ENCODE measurements around the gene CASP4.
"Not testable (repeated sequence)": the region's sequence is repeated elsewhere in the genome, so short reads cannot be mapped to it uniquely, and the experiment has no call there.

CASP4 gene

DNA sequence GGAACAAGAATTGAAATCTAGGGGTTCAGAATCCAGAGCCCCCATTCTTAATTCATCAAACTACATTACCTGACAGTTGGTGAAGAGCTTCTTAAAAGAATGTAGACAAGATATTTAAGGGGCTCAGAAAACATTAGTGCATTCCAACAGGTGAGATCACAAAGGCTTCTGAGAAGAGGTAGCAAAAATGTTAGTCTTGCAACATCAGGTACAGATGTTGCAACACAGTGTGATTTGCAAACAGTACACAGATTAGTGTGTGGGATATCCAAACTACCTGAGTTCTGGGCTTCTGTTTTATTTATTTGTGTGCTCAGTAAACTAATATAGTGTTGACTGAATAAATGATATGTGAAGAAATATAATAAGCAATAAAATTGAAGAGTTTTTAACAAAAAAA lies 11.8 kb downstream of the CASP4 start:
- DNase-seq (ENCODE audit: low read depth), result no peak

DNA sequence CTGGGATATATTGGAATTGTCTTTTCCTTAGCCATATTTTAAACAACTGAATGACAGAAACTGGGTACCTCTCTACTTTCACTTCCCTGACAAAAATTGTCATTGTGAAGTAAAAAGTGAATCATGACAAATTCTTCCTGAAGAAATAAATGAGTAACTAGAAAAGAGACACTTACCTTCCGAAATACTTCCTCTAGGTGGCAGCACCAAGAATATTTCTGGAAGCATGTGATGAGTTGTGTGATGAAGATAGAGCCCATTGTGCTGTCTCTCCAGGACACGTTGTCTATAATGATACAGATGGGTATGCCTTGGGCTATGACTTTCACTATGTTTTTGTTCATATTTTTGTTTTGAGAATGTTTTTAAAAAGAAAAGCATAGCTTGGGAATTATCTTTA lies 21.5 kb downstream of the CASP4 start:
- no peak for DNase-seq (ENCODE audit: low read depth)

DNA sequence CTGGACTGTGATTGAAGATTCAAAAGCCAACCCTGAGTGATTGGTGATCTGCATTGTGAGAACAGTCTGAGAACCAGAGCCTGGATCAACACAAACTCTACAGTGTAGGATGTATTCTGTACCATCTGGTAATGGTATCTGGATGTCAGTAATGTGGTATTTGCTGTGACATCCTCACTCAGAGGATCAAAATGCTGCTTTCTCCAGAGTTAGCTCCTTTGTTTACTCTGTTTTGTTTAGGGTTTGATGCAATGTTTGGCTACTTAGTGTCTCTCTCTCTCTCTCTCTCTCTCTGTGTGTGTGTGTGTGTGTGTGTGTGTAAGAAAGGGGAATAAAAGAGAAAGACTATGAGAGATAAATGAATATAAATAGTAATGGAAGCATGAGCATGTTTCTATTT lies 24.3 kb downstream of the CASP4 start:
- DNase-seq (ENCODE audit: low read depth), result no peak

DNA sequence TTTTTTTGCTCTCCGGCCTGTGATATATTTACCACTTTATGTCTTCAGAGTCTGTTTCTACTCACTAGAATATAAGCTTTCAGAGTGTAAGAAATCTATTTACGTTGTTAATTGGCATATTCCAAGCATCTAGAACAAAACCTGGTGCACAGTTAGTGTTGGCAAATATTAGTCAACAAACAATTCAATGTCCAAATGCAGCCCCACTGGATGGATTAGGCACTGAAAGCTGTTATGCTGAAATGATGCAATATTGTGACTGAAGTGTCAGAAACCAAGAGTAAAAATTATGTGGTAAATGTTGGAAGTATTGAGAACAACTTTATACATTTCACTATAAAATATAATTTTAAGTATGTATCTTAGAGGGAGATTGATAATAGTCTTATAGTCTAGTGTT lies 24.8 kb downstream of the CASP4 start:
- no peak for DNase-seq (ENCODE audit: low read depth)

DNA sequence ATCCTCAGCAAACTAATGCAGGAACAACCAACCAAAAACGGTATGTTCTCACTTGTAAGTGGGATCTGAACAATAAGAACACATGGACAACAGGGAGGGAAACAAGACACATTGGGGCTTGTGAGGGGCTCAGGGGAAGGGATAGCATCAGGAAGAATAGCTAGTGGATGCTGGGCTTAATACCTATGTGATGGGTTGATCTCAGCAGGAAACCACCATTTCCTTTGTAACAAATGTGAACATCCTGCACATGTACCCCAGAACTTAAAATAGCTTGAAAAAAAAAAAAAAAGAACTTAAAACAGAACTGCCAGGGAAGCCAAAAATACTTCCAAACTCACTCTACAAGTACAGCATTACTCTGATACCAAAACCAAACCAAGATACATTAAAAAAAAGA lies 33.8 kb downstream of the CASP4 start:
- DNase-seq (ENCODE audit: low read depth), result no peak

DNA sequence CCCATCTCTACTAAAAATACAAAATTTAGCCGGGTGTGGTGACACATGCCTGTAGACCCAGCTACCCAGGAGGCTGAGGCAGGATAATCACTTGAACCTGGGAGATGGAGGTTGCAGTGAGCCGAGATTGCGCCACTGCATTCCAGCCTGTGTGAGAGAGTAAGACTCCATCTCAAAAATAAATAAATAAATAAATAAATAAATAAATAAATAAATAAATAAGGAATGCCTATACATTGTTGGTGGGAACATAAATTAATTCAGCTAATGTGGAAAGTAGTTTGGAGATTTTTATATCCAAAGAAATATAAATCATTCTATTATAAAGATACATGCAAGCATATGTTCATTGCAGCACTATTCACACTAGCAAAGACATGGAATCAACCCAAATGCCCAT lies 34.3 kb downstream of the CASP4 start:
- not testable (repeated sequence) for DNase-seq (ENCODE audit: low read depth)

DNA sequence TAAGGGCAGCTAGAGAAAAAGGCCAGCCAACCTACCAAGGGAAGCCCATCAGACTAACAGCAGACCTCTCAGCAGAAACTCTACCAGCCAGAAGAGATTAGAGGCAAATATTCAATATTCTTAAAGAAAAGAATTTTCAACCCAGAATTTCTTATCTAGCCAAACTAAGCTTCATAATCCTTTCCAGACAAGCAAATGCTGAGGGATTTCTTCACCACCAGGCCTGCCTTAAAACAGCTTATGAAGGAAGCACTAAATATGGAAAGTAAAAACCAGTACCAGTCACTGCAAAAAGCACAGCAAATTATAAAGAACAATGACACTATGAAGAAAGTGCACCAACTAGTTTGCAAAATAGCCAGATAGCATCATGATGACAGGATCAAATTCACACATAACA lies 39.6 kb downstream of the CASP4 start:
- no peak for DNase-seq (ENCODE audit: low read depth)

DNA sequence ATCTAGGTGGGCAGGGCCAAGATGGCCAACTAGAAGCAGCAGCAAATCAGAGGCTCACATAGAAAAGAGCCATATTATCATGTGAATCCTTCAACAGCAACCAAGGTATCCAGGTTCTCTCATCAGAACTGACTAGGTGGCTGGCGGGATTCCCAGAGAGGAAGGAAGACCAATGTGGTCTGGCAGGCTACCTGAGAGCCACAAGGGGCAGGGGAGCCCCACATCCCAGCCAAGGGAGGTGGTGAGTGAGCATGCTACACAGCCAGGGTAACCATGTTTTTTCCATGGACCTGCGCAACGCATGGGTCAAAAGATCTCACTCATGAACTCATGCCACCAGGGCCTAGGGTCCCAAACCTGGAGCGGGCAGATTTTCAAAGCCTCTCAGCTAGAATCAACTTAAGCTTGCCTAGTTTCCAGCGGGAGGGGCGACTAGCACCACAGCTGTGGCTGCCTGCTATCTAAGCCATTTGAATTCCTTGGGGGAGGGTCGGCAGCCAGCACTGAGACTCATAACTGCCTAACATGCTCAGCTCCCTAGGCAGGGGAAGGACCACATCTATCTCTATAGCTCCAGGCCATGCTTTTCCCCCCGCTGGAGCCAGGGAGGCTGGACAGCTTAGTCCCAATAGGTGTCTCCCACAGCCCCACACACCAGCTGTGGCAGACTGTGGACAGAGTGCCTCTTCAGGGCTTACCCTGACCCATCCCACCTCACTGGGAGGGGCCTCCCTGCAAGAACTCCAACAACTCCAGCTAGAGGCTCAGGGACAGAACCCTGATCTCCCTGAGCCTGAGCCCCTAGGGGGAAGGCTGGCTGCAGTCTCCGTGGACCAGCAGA lies 41.4 kb downstream of the CASP4 start:
- DNase-seq (ENCODE audit: low read depth), result no peak

DNA sequence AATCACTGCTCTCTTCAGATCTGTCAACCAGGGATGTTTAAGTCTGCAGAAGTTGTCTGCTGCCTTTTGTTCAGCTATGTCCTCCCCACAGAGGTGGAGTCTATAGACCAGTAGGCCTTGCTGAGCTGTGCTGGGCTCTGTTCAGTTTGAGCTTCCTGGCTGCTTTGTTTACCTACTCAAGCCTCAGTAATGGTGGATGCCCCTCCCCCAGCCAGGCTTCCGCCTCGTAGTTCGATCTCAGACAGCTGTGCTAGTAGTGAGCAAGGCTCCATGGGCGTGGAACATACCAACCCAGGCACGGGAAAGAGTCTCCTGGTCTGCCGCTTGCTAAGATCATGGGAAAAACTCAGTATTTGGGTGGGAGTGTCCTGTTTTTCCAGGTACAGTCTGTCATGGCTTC lies 42.5 kb downstream of the CASP4 start:
- no peak for DNase-seq (ENCODE audit: low read depth)

DNA sequence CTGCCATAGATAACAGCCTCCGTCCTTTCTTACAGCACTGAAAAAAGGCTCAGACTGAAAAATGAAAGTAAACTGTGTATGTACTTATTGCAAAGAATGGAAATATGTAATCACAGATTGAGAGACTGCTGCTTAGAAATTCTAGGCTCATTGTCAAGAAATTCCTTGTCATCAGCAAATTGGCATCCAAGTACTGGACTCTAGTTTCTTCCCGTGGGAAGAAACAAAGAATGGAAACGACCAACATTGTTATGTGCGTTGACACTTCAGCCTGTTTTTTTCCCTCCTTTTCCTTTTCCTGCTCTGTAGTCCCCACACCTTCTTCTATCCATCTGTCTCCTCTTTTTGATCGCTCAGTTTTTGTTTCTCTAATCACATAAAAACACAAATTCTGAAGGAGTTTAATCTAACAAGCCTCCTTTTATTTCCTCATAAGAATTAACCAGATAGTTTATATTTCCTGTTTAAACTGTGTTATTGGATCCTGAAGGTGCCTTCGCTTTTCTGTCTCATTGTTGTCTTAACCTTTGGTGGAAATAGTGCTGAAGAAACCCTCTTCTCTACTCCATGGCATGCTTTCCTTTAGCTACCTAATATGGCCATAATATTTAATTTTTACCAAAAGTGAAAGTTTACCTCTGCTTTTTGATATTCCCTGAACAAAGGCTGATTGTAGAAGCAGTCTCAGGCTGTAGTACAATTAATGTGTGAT lies 50.1 kb downstream of the CASP4 start:
- DNase-seq (ENCODE audit: low read depth), result no peak

DNA sequence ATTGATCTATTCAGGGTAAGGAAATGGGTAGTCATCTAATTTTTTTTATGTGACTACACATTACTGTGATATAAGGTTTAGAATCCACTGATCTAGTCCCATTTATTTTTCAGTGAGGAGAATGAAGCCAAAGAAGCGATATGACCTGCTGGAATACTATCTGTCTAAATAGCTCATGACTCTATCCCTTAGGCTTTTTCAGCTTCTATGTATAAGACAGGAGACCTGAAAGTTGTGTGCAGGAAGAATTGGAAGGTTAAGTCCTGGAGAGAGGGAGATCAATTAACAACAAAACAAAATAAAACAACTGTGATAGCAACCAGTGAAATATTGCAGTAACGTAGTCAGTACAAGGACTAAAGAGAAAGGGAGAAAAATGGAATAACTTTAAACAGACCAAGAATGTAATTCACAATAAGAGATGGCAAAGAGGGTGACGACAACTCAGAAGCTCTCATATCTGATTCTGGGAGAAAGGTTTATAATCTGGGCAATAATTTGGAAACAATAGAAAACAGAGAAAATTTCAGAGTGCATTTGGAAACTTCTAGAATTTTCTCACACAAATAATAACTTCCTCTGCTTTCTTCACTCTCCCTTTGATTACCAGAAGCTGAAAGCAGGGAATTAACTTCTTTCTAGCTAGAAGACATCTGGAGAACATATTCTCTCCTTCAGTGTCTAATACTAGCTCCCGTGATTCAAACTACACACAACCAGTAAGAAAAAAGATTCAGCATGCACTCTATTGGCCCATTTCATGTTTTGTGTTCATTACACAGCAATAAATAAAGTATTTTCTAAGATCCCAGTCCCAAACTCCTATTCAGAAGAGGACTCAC lies 50.9 kb downstream of the CASP4 start:
- DNase-seq (ENCODE audit: low read depth), result no peak

DNA sequence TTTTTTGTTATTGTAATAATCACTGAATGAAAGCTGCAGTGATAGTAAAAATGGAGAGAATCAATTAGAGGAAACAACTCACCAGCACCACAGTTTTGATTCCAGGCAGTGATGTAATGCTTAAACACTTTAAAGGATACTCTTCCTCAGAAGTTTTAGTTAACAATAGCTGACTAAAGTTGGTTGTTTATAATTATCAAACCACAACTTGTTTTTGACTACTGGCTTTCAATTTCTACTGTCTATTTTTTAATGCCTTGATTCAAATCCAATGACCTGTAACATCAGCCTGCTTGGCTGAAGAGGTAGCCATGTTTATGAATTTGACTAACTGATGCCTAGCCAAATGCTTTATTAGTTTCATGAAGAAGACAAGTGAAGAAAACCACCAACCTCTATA lies 51.9 kb downstream of the CASP4 start:
- no peak for DNase-seq (ENCODE audit: low read depth)

DNA sequence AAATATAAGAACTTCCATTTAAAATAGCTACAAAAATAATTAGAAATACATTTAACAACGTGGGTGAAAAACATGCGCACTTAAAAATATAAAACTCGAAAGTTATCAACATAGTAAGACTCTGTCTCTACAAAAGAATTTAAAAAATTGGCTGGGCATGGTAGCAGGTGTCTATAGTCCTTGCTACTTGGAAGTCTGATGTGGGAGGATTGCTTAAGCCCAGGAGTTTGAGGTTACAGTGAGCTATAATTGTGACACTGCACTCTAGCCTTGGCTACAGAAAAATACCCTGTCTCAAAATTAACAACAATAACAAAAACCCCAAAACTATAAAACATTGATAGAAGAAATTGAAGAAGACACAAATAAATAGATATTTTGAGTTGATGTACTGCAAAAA lies 56.3 kb downstream of the CASP4 start:
- DNase-seq (ENCODE audit: low read depth), result no peak

DNA sequence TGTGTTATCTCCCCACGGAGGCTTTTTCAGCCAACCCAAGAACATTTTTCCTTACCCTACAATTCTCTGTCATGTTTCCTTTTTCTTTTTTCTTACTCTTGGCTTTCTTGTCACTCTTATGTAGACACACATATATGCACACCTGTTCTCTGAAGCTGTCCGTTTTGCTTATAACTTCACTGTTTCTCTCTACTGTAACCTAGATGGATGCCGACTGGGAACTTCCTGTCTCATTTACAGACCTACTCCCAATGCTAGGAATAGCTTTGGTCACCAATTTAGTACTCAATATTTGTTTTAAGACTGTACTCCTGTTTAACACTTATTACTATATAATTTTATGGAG lies 60.2 kb downstream of the CASP4 start:
- DNase-seq (ENCODE audit: low read depth), result no peak

DNA sequence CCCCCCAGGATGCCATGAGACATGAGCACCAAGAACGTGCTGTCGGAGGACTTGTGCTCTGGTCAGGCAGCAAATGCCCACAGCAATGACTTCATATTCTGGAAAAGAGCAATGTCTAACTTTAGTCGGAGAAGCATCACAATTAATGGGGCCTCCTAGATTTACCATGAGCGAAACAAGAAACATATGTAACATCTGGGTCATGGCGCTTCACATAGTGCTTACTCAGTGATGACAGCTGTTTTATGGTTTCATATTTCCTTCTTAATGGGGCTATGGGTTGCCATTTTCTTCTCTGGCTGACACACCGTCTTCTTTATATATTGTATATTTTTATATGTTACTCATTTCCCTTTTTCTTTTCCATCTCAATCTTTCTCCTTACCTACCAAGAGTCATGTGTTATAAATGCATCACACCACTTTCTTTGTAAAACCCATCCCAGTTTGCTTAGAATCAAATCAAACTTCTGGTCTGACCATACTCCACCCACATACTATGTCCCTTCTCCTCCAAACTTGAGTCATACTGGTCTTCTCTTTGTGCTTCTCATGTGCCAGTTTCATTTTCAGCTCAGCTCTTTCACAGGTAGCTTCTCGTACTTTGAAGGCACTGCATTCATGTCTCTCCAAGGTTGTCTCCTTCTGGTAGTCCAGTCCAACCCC lies 60.7 kb downstream of the CASP4 start:
- no peak for DNase-seq (ENCODE audit: low read depth)

DNA sequence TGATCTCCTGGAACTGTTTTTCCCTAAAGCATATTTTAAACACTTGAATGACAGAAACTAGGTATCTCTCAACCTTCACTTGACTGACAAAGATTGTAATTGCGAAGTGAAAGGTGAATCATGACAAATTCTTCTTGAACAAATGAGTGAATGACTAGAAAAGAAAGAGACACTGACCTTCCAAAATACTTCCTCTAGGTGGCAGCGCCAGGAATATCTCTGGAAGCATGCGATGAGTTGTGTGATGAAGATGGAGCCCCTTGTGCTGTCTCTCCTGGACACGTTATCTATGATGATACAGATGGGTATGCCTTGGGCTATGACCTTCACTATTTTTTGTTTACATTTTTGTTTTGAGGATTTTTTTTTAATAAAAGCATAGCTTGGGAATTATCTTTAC lies 63.1 kb downstream of the CASP4 start:
- no peak for DNase-seq (ENCODE audit: low read depth)

DNA sequence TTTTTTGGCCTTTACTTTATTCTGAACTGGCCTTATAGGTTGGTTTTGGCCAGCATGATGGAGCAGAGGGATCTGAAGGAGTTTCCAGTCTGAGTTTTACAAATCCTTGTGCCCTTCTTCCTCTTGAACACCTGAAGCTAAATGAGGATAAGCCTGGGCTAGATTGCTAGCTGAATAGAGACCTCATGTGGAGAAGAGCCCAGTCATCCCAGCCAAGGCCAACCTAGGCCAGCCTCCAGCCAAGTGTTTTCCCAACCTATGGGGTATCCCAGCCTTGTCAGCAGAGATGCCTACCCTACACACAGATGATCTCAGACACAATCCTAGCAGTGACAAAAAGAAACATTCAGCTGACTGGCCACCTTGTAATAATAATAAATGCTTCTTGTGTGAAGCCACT lies 69.1 kb downstream of the CASP4 start:
- no peak for DNase-seq (ENCODE audit: low read depth)

DNA sequence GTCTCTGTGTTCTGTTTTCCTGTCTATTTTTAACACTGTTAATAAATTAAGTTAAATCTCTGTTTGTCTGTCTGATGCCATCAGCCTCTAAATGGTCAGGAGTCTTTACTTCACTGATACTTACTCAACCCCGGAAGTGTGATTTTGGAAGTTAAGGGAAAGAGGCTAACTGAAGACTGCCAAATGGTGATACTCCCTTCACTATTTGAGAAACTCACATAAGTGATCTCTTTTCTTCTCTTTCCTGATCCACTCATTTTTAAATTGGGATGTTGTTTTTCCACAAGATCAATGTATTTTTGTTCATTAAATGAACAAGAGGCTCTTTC lies 69.7 kb downstream of the CASP4 start:
- no peak for DNase-seq (ENCODE audit: low read depth)

DNA sequence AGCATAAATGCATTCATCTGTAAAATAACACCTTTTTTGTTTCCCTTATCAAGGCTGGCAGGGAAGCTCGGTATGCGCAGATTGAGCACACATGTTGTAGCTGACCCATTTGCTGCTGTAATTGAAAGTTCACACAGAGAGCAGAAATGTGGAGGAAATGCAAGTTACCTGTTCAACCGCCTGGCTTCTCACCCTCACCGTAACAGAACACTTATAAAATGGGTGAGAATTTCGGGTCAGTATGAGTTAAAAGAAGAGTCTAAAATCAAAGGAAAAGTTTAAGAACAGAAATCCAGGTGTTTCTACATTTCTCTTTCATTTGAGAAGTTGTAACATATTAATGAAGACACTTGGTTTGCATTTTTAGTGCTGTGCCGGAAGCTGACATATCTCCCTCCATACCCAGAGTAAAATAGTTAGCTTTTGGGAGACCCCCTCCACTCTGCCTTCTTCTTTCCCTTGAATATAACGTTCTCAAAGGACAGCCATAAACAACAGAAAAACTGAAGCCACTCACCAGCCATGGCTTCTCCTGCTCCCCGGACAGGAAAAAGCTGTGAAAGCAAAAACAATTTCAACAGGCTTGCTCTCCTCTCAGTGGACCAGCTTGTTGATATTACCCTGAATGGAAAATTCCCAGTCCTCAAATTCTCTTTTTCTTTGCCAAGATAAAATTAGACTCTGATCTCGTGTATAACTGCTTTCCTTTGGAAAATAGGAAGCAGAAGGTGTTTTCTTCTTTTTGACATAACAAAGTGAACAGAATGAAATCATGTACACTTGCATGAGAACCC lies 70.3 kb downstream of the CASP4 start, which contains the start of gene CASP12:
Gene CASP12 (minus strand): TSS at position 570 of the 794 bp plus-strand sequence.
- DNase-seq (ENCODE audit: low read depth), result no peak

DNA sequence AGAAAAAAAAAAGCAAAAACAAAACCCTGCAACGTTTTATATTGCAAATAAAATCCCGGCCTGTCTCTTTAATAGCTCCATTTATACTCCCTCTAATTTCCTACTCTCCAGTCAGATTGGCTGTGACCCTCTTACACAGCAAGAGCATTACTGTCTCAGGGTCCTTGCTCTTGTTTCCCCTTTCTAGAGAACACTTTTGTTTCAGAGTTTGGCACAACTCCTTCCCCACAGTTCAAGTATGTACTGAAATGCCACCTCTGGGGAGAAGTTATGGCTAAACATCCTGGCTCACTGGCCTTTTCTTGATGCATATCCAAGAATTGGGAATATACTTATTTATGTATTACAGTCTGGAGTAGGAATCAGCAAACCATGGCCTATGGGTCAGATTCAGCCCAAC lies 72.7 kb downstream of the CASP4 start:
- DNase-seq (ENCODE audit: low read depth), result no peak

DNA sequence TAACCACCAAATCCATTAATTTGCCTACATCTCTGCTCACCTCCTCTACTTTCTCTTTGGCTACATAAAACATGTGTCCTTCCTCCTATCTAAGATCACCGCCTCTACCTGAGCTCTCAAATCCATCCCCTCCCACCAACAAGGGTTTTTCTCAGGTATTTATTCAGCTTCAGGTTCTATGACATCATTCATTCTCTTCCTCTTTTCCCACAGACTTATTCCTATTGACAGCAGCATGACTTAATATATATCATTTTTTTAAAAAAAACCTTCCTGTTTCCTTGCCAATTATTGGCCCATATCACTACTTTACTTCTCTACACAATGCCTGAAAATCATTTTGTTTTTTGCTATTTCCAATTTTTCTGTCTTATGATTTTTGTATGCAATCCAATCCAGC lies 74.5 kb downstream of the CASP4 start:
- no peak for DNase-seq (ENCODE audit: low read depth)

Data from activated gamma-delta T cell treated with anti-CD3 and anti-CD28 coated beads, Interleukin-2, amount 50 U/mL, for 16 hours (primary cell).